Omental fat pad (tissue), 4 donors: ENCODE data around the gene ITIH5. TPM values are rescaled to one million over a fixed set of nuclear protein-coding genes. Genes with fewer than 3 reads are reported as not detected.

Experiments used
- ATAC-seq: fragments of 150-250 bp; one replicate; pipeline ENCODE4 v1.9.1; 2016; ENCODE audit warnings: mild to moderate bottlenecking, moderate library complexity; ENCODE audit not compliant: low FRiP score
- DNase-seq: peaks from one replicate; pipeline ENCODE4 v3.0.0-alpha.2; 2019; ENCODE audit warnings: low spot score
- total RNA-seq, 4 donors: library from RNA; depleted of rRNA; stranded (reverse); fragments of >200 nt; gene quantifications; one replicate each; pipeline ENCODE4 v1.1.0, GENCODE V29; 2016
- TF ChIP-seq, protein P1 (sequence below), 3 donors: fragments of 450-650 bp; IDR thresholded peaks; one replicate each; pipeline ENCODE4 v1.5.1; 2016 to 2017; ENCODE audit warnings: antibody characterized with exemption in 3 of 3, mild to moderate bottlenecking in 3 of 3, moderate library complexity in 2 of 3

Gene ITIH5
- total RNA-seq, 4 donors from 2014 or later, result 50.0 to 263 (median 97.9) TPM

DNA sequence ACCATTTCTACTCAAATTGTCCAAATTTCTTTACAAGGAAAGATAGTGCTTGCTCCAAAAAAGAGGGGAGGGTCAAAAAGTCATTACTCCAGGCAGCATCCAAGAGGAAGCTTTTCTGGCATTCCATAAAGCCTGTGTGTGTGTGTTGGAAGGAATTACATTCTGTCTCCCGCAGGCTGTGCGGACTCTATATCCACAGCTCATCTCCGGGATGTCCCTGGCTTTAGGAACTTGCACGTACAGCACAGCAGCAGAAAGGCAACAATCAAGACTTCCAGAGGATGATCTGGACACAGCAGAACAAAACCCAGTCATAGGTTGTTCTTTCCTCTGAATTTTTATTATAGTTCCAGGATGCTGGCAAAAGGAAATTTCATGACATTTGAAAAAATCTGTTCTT, 94.8 kb downstream of the ITIH5 start:
- ATAC-seq (no peak), DNase-seq (no peak)
- TF ChIP-seq, protein P1, sequence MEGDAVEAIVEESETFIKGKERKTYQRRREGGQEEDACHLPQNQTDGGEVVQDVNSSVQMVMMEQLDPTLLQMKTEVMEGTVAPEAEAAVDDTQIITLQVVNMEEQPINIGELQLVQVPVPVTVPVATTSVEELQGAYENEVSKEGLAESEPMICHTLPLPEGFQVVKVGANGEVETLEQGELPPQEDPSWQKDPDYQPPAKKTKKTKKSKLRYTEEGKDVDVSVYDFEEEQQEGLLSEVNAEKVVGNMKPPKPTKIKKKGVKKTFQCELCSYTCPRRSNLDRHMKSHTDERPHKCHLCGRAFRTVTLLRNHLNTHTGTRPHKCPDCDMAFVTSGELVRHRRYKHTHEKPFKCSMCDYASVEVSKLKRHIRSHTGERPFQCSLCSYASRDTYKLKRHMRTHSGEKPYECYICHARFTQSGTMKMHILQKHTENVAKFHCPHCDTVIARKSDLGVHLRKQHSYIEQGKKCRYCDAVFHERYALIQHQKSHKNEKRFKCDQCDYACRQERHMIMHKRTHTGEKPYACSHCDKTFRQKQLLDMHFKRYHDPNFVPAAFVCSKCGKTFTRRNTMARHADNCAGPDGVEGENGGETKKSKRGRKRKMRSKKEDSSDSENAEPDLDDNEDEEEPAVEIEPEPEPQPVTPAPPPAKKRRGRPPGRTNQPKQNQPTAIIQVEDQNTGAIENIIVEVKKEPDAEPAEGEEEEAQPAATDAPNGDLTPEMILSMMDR (IDR thresholded peaks at IDR 0.05), result no peak

DNA sequence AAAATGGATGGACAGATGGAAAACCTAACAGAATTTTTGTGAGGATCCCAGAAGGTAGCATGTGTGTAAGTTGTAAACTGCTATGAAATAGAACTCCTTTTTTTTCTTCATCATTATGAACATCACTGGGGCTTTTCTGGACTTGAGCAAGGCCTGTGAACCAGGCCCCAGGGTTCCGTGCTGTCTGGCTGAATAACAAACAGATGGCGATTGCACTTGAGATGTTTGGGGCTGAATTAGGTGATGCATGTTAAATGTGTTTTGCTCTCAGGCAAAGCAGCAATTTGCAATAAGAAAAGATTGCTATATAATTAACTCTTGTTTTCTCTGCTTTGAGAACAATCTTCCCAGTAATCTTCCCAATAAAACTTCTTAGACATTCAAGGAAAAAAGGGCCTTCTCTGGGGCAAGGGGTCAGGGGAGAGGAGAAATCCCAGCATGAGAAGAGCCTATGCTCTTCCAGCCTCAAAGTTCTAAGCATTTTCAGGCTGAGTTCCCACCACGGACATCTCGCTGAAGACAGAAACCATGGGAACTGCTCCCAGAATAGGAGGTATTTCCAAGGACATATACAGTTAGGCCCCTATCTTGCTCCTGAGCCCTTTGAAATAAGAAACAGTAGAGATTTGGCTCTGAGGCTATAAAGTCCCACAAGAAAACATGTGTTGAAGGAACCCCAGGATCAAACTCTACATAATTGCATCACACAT, 98.7 kb downstream of the ITIH5 start:
- DNase-seq (no peak), ATAC-seq (no peak)
- TF ChIP-seq, protein P1 (IDR thresholded peaks at IDR 0.05), result no peak

DNA sequence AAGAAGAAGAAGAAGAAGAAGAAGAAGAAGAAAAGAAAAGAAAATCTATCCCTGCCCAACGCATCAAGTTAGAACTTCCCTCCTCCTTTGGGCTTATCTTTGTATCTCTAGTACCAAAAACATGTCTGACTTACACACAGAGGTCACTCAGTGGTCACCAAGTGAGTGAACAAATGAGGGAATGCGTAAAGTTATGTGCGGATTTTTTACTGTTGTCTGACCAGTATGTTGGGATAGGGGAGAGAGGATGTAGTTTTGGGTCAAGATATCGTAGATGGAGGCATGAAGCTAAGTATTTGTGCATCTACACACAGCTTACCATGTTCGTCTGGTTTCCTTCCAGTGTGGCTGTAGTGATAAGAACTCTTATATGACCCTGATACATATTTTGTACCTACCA, 99.9 kb downstream of the ITIH5 start:
- ATAC-seq (no peak), DNase-seq (no peak)
- TF ChIP-seq, protein P1 (IDR thresholded peaks at IDR 0.05), result no peak

DNA sequence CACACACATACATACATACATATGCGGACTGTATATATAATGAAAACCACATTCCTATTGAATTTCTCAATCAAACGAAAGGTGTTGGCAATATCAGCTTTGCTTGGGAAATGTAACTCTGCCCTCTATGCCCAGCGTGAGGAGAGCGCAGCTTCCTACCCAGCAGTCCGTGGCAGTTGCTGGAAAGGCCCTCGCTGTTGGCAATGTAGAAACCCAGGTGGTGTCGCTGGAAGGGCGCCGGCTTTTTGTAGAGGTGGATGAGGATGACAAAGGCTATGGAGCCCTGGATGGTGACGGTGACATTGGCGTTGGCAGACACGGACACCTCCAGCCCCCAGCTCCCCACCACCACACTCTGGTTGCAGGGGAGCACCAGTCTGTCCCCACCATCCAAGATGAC, 100.9 kb downstream of the ITIH5 start:
- DNase-seq, result no peak
- TF ChIP-seq, protein P1 (IDR thresholded peaks at IDR 0.05), result no peak
- no peak for ATAC-seq

DNA sequence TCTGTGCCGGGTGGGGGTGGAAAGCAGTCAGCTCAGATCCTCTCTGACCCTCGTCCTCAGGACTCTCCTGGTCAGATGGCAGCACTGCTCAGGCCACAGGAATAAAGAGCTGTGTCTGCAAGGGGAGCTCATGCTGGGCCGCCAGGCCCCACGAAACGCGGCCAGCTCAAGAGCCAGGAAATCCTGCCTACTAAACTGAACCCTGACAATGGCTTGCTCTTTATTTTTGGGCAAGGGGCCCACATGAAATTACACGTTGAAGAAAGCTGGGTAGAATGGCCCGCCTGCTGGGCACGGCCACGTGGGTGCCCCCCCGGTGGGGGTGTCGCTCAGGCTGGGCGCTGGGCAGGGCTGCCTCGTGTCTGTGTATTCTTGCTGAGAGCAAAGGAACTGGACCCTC, 103.0 kb downstream of the ITIH5 start:
- TF ChIP-seq, protein P1 (IDR thresholded peaks at IDR 0.05), result no peak
- ATAC-seq (peak; percentile 8), DNase-seq (no peak)

DNA sequence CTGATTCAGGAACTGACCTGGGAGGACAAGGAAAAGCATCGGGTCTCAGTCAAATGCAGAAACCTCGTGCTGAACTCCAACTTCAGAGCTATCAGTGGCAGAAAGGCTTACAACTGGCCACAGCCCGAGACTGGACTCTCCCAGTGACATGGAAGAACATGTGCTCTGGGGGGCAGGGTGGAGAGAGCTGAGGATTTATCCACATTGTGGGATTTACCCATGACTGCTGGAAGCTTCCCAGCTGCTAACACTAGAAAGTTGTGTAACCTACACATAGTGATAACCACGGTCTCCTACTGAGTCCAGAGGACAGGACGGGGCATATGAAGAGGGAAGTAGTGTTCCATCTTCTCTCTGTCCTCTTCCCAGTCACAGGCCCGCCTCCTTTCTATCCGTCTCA, 103.4 kb downstream of the ITIH5 start:
- TF ChIP-seq, protein P1 (IDR thresholded peaks at IDR 0.05), result no peak
- ATAC-seq (peak; percentile 34), DNase-seq (no peak)

DNA sequence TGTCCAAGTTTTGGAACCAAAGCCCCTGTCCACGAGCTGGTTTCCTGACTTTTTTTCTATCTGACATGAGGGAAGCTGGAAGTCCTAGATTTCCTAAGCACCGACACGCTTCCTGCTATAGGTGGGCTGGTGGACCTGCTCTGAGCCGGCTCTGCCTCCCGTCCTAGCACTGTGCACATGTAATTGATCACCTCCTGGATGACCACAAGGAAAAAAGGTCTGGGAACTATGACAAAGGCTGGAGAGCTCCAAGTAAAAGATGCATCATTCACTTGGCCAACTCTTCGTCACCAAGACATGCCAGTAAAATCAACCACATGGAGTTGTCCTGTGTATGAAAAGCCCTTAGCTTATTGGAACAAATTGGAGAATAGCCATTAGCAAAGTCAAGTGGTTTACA, 104.8 kb downstream of the ITIH5 start:
- ATAC-seq, result peak; percentile 13
- TF ChIP-seq, protein P1 (IDR thresholded peaks at IDR 0.05), result no peak
- no peak for DNase-seq
